HUDEP-2 (cell line): ENCODE data around the gene BRCA2.
A peak's percentile ranks its signal among the peaks of the same experiment; 100 is the strongest.

Source experiments
- DNase-seq, 76 experiments: peaks; one replicate each; lab custom pipeline; 2025; ENCODE audit not compliant: unreplicated experiment in 76 of 76; lab: John Stamatoyannopoulos, UW

BRCA2 gene

GRCh38 chr13:32378012-32378411, 62.7 kb downstream of the BRCA2 start:
- DNase-seq, result no peak

- DNase-seq, result peak in 13 of 76 experiments; percentile 0 to 37 (median 16)
Observed at GRCh38 chr13:32381539-32381938, 66.2 kb downstream of the BRCA2 start.

- no peak for DNase-seq
Observed at GRCh38 chr13:32383836-32384618, 68.7 kb downstream of the BRCA2 start.

GRCh38 chr13:32384702-32385101, 69.4 kb downstream of the BRCA2 start:
- DNase-seq, result no peak

- DNase-seq, result no peak
Observed at GRCh38 chr13:32385410-32385809, 70.1 kb downstream of the BRCA2 start.

GRCh38 chr13:32390048-32390447, 74.7 kb downstream of the BRCA2 start:
- DNase-seq, result no peak

GRCh38 chr13:32390484-32390883, 75.2 kb downstream of the BRCA2 start:
- no peak for DNase-seq

GRCh38 chr13:32391101-32391619, 75.9 kb downstream of the BRCA2 start:
- no peak for DNase-seq

- no peak for DNase-seq
Observed at GRCh38 chr13:32403108-32403507, 87.8 kb downstream of the BRCA2 start.

- no peak for DNase-seq
Observed at GRCh38 chr13:32407854-32408253, 92.5 kb downstream of the BRCA2 start.

GRCh38 chr13:32408296-32409000, 93.1 kb downstream of the BRCA2 start:
- DNase-seq, result no peak

- DNase-seq, result no peak
Observed at GRCh38 chr13:32409001-32409313, 93.6 kb downstream of the BRCA2 start.

- DNase-seq, result no peak
Observed at GRCh38 chr13:32409561-32410421, 94.5 kb downstream of the BRCA2 start.

- DNase-seq, result no peak
Observed at GRCh38 chr13:32413284-32413683, 98.0 kb downstream of the BRCA2 start.

GRCh38 chr13:32414580-32414979, 99.3 kb downstream of the BRCA2 start:
- no peak for DNase-seq

- peak in 34 of 76 experiments; percentile 4 to 58 (median 16) for DNase-seq
Observed at GRCh38 chr13:32415019-32415418, 99.7 kb downstream of the BRCA2 start.

GRCh38 chr13:32417995-32418394, 102.7 kb downstream of the BRCA2 start:
- DNase-seq, result no peak

- no peak for DNase-seq
Observed at GRCh38 chr13:32419862-32420261, 104.6 kb downstream of the BRCA2 start.

- DNase-seq, result peak in 70 of 76 experiments; percentile 3 to 79 (median 48)
Observed at GRCh38 chr13:32423592-32423991, 108.3 kb downstream of the BRCA2 start.

- DNase-seq, result no peak
Observed at GRCh38 chr13:32425158-32425557, 109.8 kb downstream of the BRCA2 start.
